Stimulated activated CD4-positive, alpha-beta T cell treated with anti-CD3 and anti-CD28 coated beads, Interleukin-4, amount 100 ng/mL, for 1 hour (primary cell): Measurements from ENCODE around the gene C1QTNF6.

Experiments
- DNase-seq: peaks from one replicate; pipeline ENCODE4 v3.0.0-alpha.2; 2020

C1QTNF6 gene

DNA sequence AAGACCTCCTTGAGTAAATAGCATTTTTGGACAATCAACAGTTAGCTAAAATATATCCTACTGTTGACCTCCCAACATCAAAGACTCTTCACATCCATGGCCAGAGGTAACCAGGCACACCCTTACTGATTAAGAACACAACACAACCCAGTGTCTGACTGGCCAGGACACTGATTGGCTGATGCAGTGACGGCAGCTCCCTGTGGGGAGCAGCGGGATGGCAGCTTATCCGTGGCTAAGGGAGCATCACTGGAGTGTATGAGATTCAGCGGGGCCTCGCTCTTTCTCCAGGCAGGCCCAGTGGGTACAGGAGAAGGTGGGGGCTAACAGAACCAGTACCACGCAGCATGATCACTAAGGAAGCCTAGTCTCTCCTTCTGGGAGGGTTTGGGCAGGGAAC lies 28.0 kb downstream of the C1QTNF6 start:
- no peak for DNase-seq

DNA sequence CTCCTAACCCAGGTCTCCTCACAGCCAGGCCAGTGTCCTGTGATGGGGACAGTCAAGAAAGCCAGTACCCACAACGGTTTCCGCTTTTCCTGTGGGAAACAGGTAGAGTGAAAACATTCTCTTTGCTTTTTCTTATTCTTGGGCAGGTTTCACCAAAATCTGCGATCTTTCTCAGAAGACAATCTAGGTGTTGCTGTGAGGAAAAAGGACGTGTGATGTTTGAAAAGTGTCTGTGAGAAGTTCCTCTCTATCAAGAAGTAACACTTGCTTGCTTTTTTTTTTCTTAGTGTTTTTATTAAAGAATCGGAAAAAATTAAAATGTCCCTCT lies 29.1 kb downstream of the C1QTNF6 start:
- DNase-seq = no peak

DNA sequence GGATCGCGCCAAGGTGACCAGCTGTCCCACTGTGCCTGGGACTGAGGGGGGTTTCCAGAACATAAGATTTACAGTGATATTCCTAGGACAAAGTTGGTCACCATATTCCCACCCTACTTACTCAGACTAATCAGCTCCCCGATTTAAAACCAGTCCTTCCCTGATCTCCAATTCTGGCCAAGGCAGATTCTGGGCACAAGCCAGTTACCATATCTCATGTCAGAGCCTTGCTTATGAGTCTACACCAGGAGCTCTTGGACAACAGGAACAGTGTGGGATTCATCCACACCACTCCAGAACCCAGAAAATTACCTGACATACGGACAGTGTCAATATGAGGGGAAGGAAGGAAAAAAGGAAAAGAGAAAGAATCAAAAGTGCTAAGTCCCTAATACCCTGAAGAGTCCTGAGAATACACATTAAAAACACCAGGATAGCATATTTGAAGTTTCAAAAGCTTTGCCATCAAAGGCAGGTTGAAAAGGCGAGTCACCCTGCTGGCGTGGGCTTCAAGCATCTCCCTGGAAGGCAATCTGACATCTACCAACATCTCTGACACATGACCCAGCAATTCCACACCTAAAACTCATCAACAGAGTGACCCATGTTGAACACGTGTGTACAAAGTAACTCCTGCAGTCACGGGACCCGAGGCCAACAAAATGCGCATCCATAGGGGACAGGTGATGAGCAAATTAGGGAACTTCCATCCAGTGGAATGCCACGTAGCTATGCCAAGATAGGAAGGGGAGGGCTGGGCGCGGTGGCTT lies 30.3 kb downstream of the C1QTNF6 start:
- no peak for DNase-seq

DNA sequence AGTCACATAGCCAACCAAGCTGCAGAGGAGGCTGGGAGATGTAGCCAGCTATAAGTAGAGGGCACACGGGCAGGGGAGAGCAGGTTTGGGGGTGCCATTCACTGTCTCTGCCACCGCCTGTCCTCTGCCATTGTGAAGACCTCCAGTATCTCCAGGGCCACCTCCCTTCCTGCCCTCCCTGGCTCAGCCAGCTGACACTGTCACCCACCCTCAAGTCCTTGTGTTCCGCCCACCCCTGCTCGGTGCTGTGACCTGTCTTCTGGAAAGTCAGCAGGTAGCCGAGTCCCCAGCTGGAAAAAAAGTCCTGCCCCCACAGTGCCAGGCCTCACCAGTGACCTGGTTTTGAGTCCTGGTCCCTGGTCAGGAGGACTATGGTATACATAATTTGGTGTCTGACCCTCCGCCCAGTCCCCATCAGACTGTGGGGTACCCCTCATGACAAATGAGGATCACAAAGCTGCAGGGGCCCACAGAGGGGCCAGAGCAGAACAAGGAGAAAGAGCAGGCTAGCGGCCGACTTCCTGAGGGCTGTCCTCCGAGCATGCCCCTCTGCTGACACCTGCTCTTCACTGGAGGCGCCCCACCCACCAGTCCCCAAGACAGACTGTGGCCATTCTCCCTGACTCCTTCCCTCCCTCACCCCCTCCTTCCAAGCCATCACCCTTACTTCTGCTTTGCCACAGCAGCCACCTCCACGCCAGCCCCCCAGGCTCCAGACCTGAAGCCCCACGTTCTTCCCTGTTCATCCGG lies 31.2 kb downstream of the C1QTNF6 start:
- no peak for DNase-seq

DNA sequence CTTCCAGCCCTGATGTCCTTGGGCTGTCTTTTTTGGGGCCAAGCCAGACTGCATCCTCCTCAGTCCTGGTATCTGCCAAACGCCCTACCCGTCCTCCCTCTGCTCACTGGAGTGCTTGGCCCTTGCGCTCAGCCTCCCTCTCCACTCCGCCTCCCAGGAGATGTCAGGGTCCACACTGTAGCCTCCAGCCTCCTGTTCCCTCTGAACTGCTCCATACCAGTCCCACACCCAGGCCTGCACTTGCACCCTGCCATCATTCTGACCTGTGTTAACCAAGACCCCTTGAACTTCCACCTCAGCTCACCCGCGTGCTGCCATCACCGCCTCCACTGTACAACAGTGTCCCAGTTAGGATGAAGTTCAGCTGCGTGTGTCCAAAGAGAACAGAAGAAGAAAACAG lies 32.1 kb downstream of the C1QTNF6 start:
- DNase-seq = no peak

DNA sequence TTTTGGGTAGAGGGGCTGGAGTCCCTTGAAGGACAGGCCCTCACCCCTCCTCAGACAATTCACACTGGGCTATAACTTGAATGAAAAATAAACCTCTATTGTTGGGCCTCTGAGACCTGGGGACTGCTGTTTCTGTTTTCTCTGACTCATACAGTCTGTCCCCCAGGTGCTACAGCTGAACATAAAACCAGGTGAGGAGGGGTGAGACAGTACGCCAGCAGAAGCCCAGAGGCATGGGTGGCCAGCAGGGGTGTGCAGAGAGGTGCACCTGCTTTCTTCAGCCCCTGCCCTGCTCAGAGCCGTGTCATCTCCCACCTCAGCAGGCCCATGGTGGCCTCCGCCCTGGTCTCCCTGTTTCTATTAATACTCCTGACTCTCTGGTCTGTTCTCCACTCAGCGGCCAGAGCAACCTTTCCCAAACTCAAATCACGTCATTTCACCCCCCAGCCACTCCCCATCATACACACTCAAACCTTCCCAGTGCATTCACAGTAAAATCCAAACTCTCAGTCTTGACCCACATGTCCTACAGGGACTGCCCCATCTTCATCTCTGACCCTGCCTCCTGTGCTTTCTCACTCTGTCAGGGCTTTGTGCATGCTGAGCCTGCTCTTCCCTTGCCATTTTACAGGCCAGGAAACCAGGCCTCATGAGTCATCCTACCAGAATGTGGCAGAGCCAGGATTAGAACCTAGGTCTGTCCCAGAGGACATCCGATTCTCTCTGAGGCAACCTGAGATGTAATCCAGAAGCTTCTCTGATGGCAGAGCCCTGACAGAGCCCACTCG lies 32.9 kb downstream of the C1QTNF6 start:
- no peak for DNase-seq

DNA sequence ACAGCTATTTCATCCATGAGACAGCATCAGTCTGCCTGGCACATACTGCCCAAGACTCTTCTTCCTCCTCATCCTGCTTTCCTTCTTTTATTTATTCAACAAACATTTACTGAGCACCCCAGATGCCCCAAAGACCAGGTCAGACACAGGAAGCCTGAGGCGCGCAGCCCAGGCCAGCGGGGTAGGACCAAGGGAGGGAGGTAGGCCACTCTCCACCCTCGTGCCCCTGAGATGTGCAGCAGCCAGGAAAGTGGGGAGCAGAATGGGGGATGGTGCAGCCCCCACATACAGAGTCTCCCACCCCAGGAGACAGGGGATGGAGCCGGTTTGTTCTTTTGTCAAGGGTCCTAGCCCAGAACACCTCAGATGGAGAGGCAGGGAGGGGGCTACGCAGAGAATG lies 34.1 kb downstream of the C1QTNF6 start:
- no peak for DNase-seq

DNA sequence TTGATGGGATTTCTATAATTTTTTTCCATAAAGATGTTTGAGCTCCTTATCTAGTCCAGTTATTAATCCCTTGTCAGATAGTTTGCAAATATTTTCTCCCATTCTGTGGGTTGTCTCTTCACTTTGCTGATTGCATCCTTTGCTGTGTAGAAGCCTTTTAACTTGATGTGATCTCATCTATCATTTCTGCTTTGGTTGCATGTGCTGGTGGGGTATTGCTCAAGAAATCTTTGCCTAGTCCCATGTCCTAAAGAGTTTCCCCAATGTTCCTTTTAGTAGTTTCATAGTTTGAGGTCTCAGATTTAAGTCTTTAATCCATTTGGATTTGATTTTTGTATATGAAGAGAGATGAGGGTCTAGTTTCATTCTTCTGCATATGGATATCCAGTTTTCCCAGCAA lies 36.6 kb downstream of the C1QTNF6 start:
- DNase-seq = no peak

DNA sequence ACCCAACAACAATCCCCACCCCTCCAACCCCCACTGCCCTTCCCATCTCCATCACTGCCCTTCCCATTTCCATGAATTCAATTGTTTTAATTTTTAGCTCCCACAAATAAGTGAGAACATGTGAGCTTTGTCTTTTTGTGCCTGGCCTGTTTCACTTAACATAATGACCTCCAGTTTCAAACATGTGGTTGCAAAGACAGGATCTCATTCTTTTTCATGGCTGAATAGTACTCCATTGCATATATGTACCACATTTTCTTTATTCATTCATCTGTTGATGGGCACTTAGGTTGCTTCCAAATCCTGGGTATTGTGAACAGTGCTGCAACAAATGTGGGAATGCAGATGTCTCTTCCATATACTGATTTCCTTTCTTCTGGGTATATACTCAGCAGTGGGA lies 37.3 kb downstream of the C1QTNF6 start:
- no peak for DNase-seq

DNA sequence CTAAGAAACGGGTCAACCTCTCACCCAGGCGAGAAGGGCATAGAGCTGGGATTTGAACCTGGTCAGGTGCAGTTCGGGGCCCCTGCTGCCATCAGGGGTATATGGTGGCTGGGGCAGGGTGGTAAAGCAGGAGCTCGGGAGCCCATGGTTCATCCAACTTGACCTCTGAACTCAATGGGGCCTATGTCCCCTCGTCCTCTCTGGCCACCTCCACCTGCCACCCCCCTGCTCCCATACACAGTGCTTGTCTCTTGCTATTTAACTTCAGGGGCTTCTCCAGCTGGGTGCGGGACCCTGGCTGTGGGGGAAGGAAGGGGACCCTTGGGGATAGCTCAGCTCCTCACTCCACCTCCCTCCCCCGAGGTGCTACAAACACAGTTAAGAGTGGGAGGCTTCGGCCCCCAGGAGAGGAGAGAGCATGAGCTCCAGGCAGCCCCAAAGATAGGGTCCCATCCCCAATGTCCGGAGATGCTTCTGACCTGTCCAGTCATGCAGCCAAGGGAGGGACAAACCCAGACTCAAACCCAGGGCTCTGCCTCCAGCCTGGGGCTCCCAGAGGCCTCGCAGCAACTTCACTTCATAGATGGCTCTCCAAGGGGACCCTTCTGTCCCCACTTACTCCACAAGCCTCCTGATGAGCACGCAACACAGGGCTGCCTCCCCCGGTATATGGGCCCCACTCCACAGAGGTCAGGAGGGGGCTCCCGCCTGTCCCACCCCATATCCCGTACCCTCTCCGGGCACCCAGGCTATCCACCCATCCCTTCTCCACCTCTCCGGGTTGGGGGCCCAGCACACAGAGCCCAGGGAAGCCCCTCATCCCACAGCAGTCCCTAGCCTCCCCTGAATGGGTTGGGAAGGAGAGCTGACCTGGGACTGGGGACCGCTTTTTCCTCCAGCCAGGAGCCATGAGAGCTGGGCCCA lies 39.0 kb downstream of the C1QTNF6 start:
- no peak for DNase-seq

DNA sequence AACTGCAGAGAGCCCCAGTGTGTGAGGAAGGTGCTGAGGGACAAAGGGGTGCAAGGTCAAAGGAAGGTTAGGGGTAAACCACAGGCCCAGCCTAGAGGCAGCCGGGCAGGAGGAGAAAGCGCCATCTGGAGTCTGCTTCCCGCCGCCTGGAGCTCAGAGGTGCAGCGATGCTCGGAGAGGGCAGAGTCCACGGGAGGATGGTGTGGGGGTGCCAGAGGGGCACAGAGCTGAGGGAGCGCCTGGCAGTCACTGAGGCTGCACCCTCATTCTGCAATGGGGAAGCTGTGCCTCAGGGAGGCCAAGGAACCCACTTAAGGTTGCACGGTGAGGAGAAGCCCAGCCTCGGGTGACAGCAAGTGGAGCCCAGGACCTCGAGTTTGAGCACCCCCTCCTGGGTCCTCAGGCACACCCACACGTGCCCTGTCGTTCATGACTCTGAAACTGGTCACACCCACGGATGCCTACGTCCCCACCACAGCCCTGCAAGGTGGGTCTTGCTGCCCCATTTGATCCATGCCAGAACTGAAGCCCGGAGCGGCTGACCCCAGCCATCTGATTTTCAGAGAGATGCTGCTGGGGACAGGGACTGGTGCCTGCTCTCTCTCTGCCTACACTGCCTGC lies 39.9 kb downstream of the C1QTNF6 start:
- no peak for DNase-seq

DNA sequence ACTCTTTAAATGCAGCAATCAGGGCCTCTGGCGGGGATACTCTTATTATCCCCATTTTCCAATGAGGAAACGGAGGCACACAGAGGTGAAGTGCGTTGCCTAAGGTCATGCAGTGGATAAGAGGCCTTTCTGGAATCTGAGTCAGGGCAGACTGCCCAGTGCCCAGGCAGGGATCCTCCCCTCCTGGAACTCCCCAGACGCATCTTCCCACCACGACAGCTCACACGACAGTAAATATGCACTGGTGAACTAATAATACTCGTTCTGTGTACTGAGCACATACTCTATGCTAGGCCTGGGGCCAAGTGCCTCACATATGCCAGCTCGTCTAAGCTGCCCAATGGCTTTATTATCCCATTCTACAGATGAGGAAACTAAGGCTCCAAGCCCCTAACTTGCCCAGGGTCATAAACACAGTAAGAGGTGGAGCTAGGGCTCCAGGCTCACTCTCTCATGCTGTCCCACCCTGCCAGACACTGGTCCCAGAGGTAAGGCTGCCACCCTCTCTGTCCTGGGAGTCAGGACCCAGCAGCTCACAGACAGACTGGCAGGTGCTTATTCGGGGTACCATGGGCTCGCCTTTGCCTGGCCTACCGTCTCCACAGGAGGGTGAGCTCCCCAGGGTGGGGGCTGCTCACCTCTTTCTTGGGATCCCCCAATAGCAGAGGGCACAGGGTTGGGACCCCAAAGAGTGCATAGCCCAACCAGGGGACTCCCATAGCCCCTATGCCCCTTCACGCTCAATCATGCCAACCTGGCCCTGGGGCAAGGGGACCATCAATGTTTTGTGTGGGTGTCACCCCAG lies 40.7 kb downstream of the C1QTNF6 start:
- DNase-seq = no peak

DNA sequence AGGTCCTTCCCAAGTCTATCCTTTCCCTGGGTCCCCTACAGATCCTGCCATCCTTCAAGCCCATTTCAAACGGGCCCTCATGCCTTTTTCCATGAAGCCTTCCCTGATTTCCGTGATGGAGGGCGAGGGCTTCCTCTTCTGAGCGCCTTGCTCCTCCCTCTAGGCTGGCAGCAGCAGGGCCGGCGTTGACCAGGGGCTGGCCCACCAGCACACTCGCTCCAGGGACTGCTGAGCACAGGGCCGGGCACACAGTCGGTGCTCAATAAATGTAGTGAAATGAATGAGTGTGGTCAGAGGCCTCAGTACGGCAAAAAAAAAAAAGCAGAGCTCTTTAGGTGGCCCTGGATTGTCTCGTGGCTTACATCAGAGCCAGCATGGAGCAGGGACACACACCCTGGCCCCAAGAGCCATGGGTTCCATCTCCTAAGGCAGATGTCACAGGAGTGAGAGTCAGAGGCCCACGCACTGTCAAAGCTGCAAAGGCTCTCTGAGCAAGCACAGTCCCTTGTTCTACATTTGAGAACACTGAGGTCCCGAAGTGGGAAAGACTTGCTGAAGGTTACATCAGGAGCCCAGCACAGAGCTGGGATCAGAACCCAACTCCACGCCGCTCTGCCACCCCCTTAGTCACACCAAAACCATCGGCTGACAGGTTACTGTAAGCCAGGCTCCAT lies 41.4 kb downstream of the C1QTNF6 start:
- no peak for DNase-seq

DNA sequence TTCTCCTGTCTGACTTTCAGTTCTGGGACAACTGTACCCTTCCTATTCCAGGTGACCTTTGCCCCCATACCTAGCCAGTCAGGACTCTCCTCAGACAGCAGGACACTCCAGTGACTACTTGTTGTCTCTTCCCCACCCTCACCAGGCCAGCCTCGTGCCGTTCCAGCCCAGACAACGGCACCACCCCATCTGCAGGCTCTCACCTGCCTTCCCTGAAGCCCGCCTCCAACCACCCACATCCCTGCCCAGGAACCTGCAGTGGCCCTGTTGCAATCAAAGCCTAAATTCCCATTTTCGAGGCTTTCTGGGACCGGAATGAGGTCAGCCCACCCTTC lies 42.0 kb downstream of the C1QTNF6 start:
- no peak for DNase-seq

DNA sequence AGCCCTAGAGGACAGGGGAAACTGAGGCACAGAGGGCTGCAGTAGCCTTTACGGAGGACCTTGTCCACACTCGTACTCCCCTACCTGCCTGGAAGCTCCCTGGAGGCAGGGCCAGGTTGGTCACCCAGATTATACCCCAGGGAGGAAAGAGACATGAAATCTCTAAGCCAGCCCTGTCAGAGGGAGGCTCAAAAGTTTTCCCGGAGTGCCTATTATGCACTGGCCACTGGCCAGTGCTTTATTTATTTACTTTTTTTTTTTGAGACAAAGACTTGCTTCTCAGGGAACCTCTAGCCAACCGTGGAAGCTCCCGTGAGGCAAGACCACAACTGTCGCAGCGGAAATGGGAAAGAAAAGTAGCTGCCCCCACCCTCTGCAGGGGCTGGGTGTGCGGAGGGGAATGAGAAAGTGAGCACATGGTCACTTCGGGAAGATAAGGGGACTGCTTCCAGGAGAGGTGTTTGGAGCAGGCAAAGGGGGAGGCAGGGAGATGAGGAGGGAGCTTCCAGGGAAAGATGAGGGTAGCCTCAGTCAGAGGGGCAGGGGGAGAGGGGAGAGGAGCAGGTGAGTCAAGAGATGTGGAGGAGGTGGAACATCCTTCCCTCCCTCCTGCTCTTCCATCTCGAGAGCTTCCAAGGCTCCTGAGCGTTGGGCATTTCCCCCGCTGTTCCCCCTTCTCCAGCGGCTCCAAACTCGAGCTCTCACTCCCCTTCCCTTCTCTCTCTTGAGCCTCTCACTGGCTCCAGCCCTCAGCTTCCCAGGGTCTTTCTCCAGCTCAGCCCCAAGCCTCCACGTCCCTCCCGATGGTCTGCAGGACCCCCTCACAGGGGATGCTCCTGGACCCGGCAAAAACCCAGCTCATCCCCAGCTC lies 42.6 kb downstream of the C1QTNF6 start:
- DNase-seq = no peak

DNA sequence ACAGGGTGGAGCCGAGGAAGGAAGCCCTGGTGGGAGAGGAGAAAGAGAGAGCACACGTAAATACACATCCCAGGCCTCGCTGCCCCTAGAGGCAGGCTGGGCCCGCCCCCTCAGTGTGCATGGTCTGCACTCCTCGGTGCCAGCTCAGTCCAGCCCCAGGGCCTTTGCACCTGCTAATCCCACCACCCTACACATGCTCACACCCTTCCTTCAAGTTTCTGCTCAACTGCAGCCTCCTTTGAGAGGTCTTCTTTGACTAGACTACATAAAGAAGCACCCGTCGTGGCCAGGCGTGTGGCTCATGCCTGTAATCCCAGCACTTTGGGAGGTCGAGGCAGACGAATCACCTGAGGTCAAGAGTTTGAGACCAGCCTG lies 43.9 kb downstream of the C1QTNF6 start:
- DNase-seq = no peak

DNA sequence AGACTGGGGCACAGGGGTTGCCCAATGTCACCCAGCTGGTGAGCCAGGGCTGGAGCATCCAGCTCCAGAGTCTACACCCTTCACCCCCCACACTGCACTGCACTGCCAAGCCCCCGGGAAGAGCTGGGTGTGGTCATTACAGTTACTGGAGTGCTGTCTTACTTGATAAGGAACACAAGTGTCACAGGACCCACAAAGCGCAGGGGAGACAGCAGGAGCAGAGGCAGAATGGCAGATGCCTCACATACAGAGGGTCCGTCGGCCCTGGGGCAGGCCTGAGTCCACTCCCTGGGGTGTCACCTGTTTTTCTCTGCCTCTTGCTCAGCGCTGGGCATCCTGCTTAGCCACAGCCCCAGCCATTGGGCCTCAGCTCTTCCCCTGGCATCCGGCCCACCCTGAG lies 46.1 kb downstream of the C1QTNF6 start:
- DNase-seq = no peak

DNA sequence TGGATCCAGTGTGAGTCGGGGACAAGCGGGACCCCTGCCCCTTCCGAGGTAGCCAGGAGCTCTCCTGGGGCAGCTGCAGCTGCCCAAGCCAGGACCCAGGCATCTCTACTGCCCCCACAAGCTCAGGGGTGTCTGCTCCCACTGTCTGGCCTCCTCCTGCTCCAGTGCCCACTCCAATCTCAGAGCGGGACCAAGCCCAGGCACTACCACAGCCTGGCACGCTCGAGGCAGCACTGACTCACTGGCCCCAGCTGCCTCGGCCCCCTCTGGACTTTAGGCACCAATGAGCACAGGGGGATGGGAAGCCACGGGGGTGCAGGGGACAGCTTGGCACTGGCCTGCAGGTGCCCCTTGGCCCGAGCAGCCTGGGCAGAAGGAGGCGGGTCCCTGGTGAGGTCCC lies 46.6 kb downstream of the C1QTNF6 start:
- no peak for DNase-seq

DNA sequence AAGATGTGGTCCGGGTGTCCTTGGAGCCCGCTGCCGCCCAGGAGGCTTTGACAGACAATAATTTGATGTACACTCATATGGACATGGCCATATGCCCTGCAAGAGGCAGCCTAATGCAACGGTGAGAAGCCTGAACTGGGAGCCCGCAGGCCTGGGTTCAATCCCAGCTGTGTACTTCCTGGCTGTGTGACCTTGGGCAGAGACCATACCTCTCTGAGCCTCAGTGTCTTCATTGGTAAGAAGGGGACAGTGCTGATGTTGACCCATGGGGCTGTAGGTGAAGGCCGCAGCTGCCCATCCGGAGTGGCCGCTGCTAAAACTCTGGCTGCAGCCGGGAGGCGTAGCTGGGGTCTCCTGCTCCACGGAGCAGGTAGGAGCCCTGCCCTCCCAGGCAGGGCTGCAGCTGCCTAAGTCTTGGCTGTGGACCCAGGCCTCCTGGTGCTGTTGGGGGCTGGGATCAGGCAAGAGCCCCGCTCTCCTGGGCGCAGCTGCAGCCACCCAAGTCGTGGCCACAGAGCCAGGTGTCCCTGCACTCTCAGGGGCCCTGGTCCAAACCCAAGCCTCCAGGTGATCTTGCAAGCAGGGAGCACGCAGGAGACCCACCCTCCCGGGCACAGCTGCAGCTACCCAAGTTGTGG lies 47.2 kb downstream of the C1QTNF6 start:
- no peak for DNase-seq

DNA sequence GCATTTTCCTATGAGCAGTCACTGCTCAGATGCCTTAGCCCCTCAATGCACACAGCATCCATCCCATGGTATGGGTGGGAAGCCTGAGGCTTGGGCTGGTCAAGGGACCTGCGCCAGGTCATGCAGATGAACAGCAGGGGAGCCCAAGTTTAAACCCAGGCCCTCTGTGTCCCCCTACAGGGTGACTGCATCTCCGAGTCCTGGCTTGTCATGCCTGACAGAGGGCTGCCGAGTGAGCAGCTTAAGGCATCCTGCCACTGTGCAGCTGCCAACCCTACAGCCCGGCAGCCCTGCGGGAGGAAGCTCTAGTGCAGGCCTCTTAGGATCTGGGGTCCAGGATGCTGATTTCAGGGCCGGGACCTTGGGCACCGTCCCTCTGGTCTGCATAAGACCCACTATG lies 48.3 kb downstream of the C1QTNF6 start:
- no peak for DNase-seq
